OCI-M1 (cell line): ENCODE results near the gene AFF3.

Source experiments
- DNase-seq: peaks from one replicate; lab custom pipeline; 2025; lab: John Stamatoyannopoulos, UW

Gene AFF3

GRCh38 chr2:99698896-99699295 is 443.5 kb downstream of the AFF3 start:
- no peak for DNase-seq

- DNase-seq = no peak
Observed at GRCh38 chr2:99697811-99698568, 444.4 kb downstream of the AFF3 start.

GRCh38 chr2:99695944-99696253 is 446.5 kb downstream of the AFF3 start:
- DNase-seq = no peak

- no peak for DNase-seq
Observed at GRCh38 chr2:99695130-99695943, 447.1 kb downstream of the AFF3 start.

- DNase-seq = no peak
Observed at GRCh38 chr2:99694331-99694730, 448.1 kb downstream of the AFF3 start.

- DNase-seq = no peak
Observed at GRCh38 chr2:99692785-99693184, 449.6 kb downstream of the AFF3 start.

DNA sequence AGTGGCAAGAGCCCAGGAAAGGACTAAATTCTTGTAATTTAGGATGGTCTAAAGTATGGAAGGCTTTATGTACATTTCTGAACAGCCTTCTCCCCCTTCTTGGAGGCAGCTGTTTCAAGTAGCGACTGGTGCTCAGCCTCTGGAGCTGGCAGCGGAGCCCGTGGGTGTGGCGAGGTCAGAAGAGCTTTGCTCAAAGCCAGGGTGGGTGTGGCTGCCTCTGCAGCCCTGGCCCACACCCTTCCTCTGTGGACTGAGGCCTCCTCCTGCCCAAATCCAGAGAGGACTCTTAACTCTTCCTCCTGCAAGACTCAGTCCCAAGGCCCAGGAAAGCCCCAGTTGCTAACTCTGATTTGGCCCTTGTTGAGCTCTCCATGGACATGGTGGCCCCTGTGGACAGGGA is 450.5 kb downstream of the AFF3 start:
- DNase-seq = no peak

DNA sequence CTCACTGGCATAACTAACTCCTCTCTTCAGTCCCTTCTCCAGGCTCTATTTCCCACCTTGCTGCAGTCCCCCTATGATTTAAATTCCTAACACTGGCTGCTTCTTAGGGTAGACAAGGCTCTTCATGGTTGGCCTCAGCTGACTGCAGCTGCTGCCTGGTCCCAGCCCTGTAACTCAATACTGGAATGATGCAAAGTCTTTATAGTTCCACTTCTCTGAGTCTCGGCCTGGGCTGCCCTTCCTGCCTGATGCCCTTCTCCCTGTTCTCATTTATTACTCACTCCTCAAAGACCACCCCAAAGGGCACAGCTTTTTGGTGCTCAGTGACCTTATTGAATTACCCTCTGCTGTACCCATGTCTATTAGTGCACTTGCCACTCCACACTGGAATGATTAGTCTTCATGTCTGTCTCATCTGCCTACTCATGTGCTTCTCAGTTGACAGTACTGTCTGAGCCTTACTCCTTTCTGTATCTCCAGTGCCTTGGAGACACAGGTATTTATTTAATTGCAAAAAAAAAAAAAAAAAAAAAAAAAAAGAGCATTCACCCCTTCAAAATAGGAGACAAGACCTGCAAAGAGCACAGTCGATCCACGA is 453.1 kb downstream of the AFF3 start:
- DNase-seq = no peak

DNA sequence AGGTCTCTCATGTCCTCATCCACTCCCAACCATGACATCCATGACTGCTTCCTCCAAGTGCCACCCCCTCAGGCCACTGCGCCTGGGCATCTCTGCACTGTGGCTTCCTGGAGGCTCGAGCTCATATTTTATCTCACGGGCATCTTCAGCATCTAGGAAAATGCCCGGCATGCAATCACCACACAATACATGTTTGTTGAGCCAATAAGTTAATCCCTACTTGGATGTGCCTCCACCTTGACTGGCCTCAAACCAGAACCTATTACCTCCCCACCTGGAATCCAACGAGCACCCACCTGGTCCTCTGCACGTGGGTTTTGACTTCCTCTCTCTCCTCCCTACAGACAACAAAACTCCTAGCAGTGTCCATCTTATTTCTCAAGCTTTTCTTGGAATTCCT is 453.7 kb downstream of the AFF3 start:
- no peak for DNase-seq

DNA sequence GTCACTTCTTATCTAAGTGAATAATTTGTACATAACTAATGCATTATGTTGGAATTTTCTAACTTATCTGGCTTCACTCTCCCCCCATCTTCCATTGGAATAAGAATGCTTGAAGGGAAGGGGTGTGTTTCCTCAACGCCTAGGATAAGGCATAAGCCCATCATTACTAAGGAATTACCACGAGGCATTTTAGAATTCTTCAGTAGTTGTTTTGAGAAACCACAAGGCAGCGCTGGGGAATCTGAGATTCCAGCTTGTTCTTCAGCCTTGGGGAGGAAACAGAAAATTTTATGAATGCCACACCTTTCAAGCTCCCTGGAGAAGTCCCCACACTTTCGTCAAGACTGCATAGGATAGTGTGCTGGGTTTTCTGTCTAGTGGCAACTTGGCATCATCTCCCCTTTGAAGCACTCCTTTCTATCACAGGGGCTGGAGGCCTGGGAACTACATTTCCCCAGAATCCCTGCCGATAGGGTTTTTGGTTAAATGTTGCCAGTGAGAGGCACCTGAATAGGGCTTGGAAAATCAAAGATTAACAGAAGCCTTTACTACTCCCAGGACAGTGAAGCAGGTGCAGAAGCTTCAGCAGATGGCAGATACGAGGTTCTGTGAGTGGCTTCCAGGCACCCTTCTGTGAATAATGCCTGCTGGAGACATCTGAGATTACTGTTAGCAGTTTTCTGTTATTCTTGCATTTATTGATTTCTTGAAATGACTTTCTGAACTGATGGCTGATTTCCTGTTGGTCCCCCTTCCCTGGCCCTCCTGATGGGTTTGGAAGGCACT is 459.9 kb downstream of the AFF3 start:
- DNase-seq = no peak

DNA sequence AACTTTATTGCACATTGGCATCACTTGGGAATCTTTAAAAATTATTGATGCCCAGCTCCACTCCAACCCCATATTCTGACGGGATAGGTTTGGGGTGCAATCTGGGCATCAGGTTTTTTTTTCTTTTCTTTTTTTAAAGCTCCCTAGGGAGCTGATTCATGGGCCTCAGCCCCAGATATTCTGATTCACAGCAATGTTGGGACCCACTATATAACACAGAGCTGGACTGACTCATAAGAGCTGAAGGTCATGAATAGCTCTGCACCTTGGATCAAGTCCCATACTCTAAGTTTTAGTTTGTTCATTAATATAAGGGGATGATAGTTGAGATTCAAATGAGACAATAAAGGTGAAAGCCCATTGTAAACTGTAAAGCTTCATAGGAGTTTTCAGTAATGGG is 461.4 kb downstream of the AFF3 start:
- DNase-seq = no peak

- DNase-seq = no peak
Observed at GRCh38 chr2:99679518-99679917, 462.9 kb downstream of the AFF3 start.

GRCh38 chr2:99678625-99679024 is 463.8 kb downstream of the AFF3 start:
- DNase-seq = no peak

- no peak for DNase-seq
Observed at GRCh38 chr2:99677814-99678213, 464.6 kb downstream of the AFF3 start.

- DNase-seq = no peak
Observed at GRCh38 chr2:99675130-99675661, 467.2 kb downstream of the AFF3 start.

DNA sequence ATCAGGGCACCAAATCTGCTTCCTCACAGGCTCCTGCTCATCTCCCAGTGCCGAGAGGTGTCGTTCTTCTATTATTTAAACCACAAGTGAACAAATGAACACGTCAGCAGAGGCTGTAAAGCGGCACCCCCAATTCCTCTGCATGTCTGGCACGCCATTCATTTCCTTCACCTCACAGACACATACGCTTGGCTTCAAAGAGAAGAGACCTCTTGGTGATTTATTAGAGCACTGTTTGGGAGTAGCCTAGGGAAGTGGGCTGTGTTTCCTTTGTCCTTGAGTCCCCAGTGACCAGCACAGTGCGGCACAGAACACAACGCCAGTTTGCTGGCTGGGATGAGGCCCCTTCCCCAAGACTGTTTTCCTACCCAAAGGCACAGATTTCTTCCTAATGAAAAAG is 468.3 kb downstream of the AFF3 start:
- DNase-seq = no peak

DNA sequence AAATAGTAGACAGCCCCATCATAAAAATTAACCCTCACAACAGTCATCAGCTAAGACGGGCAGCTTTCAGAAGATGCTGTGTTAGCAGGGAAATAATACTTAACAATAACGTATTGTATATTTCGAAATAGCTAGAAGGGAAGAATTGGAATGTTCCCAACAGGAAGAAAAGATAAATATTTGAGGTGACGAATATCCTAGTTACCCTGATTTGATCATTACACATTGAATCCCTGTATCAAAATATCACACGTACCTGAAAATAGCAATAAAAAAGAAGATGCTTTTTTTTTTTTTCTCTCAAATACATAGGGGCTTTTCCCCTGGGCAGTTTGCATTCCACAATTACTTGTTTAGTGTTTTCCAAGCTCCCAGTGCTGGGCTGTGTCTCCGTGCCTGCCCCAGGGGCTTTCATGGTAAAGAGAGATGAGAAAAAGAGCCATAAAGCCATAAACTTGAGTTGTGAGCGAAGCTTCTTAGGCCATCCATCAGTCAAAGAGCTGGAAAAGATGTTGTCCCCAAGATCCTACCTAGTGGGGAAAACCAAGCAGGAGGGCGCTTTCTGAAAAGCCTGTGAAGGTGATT is 469.5 kb downstream of the AFF3 start:
- no peak for DNase-seq

DNA sequence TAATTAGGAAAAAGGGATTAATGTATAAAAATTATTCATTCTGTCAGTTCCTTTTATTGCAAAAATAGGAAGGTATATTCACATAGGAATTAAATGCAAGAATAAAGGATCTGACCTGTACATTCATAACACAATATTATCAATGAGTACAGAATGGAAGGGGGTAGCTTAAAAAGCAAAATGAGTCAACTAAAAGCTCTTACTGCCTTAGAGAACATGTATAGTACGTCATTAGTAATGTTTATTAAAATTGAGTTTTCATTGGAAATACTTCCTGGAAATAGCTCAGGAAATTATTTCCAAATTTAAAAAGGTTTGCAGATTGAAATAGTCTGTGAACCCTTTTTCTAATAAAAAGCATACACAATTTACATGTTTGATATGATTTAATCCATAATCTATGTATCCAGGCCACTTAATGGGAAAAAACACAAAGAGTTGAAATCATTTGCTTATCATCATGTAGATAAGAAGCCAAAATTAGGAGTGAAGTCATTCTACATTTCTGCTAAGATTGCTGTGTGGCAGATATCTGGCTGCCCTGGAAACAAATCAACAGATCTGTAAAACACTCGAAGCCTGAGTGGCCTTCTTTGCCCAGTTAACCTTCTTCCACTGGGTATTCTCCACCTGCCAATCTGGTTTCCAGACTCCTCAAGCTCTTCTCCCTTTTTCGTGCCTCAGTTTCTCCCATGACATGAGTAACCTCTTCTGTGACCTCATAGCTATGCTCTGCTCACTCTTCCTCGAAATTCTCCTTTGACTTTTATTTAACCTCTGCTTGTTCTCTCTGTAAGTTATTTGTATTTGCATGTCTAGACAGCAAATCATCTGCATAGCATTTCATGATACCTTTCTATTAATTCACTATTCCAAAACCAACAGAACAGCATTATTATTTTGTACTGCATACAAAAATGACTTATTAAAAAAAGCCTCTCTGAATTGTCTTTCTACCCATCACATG is 471.3 kb downstream of the AFF3 start:
- no peak for DNase-seq

DNA sequence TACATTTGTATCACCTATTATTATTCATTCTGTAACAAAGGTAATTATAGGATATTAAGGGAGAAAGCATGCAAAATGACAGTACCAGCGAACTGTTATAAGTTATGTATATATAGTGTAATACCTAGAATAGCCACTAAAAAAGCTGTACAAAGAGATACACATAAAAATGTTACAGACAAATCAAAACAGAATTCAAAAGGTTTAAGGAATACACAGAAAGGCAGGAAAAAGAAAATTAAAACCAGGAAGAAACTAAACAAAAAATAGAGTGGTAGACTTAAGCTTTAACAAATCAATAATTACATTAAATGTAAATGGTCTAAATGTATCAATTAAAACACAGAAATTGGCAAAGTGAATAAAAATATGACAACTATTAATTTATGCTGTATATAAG is 476.1 kb downstream of the AFF3 start:
- no peak for DNase-seq

DNA sequence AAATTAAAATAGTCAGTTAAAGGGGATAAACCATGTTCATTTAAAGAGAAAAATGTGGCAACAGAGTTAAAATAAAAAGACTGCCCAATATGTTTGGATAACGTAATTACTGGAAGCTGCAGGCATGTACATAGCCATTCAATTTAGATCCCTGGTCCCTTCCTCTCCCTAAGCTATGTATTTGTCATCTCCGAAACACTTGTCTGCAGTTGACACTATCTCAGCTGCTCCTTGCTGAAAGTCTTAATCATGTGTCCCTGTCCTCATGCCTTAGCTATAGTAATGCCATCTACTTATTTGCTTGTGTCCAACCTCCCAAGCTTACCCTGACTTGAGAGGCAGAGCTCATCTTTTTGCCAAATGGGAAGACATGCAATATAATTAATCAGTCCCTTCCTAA is 478.7 kb downstream of the AFF3 start:
- DNase-seq = no peak
